Neural cell (in vitro differentiated cells): ENCODE measurements around the gene ARHGAP42. TPM values are rescaled to one million over a fixed set of nuclear protein-coding genes. Genes with fewer than 3 reads are reported as not detected.

Experiments
- H2AFZ ChIP-seq: fragments of 200-600, 300-800 bp; sonication (generic), shearing (Covaris generic); 2 replicates; pipeline ENCODE4 v1.6.0; 2014; ENCODE audit warnings: low read depth, mild to moderate bottlenecking, antibody characterized with exemption, low read length, moderate library complexity
- H3F3A ChIP-seq: fragments of 200-600 bp; shearing (Covaris generic); 2 replicates; pipeline ENCODE4 v1.6.1; 2016; ENCODE audit warnings: mild to moderate bottlenecking, moderate library complexity, mixed read lengths, antibody characterized with exemption, low read length; ENCODE audit not compliant: insufficient read depth, poor library complexity, severe bottlenecking
- H3K27ac ChIP-seq: fragments of 200-600, 300-800 bp; sonication (generic), shearing (Covaris generic); 2 replicates; pipeline ENCODE4 v1.5.1; 2014; ENCODE audit warnings: mild to moderate bottlenecking, low read length, moderate library complexity
- H3K27me3 ChIP-seq: fragments of 300-800, 200-600 bp; sonication (generic), shearing (Covaris generic); 2 replicates; pipeline ENCODE4 v1.6.0; 2014; ENCODE audit warnings: mild to moderate bottlenecking, low read depth, low read length, moderate library complexity; ENCODE audit not compliant: insufficient read depth
- H3K36me3 ChIP-seq: fragments of 300-800, 200-600 bp; sonication (generic), shearing (Covaris generic); 2 replicates; pipeline ENCODE4 v1.5.1; 2014; ENCODE audit warnings: mild to moderate bottlenecking, antibody characterized with exemption, low read length, moderate library complexity; ENCODE audit not compliant: insufficient read depth
- H3K4me2 ChIP-seq: fragments of 300-800, 200-600 bp; sonication (generic), shearing (Covaris generic); 2 replicates; pipeline ENCODE4 v1.6.0; 2014; ENCODE audit warnings: mild to moderate bottlenecking, low read length
- H3K4me3 ChIP-seq: fragments of 300-800, 200-600 bp; sonication (generic), shearing (Covaris generic); 2 replicates; pipeline ENCODE4 v1.5.1; 2014; ENCODE audit warnings: mild to moderate bottlenecking, low read length, moderate library complexity
- H3K79me2 ChIP-seq: fragments of 200-600 bp; shearing (Covaris generic); replicated peaks from 2 replicates; pipeline ENCODE4 v1.6.0; 2014; ENCODE audit warnings: mild to moderate bottlenecking, low read length, moderate library complexity; ENCODE audit not compliant: insufficient read depth
- H3K9ac ChIP-seq: fragments of 300-800, 200-600 bp; sonication (generic), shearing (Covaris generic); 2 replicates; pipeline ENCODE4 v1.6.1; 2016; ENCODE audit warnings: mild to moderate bottlenecking, low read length, mixed read lengths
- H3K9me2 ChIP-seq: fragments of 200-600 bp; shearing (Covaris generic); 2 replicates; pipeline ENCODE4 v1.6.1; 2016; ENCODE audit warnings: mild to moderate bottlenecking, low read length, mixed read lengths; ENCODE audit not compliant: insufficient read depth
- H3K9me3 ChIP-seq: fragments of 200-600, 300-800 bp; sonication (generic), shearing (Covaris generic); 2 replicates; pipeline ENCODE4 v1.6.1; 2016; ENCODE audit warnings: mild to moderate bottlenecking, mixed run types, low read length, moderate library complexity, mixed read lengths
- H4K20me1 ChIP-seq: fragments of 200-600 bp; shearing (Covaris generic); 2 replicates; pipeline ENCODE4 v1.6.1; 2016; ENCODE audit warnings: mild to moderate bottlenecking, mixed run types; ENCODE audit not compliant: insufficient read depth
- EP300 ChIP-seq: fragments of 450-650 bp; conservative IDR thresholded peaks from 2 replicates; pipeline ENCODE4 v1.6.1; 2014; ENCODE audit warnings: antibody characterized with exemption, mild to moderate bottlenecking, moderate library complexity; ENCODE audit not compliant: poor library complexity, severe bottlenecking
- EZH2 ChIP-seq: fragments of 200-600, 300-800 bp; shearing (Covaris generic), sonication (generic); IDR thresholded peaks from 2 replicates; pipeline ENCODE4 v1.6.1; 2014; ENCODE audit warnings: antibody characterized with exemption, low read length, borderline replicate concordance, mild to moderate bottlenecking; ENCODE audit not compliant: insufficient read depth, poor library complexity, severe bottlenecking
- MXI1 ChIP-seq: fragments of 450-650 bp; conservative IDR thresholded peaks from 2 replicates; pipeline ENCODE4 v1.6.1; 2014; ENCODE audit warnings: antibody characterized with exemption, mild to moderate bottlenecking; ENCODE audit not compliant: poor library complexity, severe bottlenecking
- POLR2AphosphoS5 ChIP-seq: IDR thresholded peaks from 2 replicates; pipeline ENCODE4 v1.6.1; 2012
- RAD21 ChIP-seq: fragments of 450-650 bp; conservative IDR thresholded peaks from 2 replicates; pipeline ENCODE4 v1.6.1; 2014; ENCODE audit warnings: antibody characterized with exemption, mild to moderate bottlenecking, moderate library complexity
- SMC3 ChIP-seq: fragments of 450-650 bp; conservative IDR thresholded peaks from 2 replicates; pipeline ENCODE4 v1.6.1; 2014; ENCODE audit warnings: antibody characterized with exemption, mild to moderate bottlenecking, moderate library complexity; ENCODE audit not compliant: poor library complexity
- TAF1 ChIP-seq: IDR thresholded peaks from 2 replicates; pipeline ENCODE4 v1.6.1; 2012; ENCODE audit warnings: low read depth
- polyA plus RNA-seq: library from polyadenylated mRNA; depleted of rRNA; stranded (reverse); fragments of >200 nt; gene quantifications from 2 replicates; pipeline ENCODE4 v1.2.3, GENCODE V29; 2014
- TF ChIP-seq, protein P1 (sequence below): fragments of 450-650 bp; IDR thresholded peaks from 2 replicates; pipeline ENCODE4 v1.5.1; 2014; ENCODE audit warnings: antibody characterized with exemption, mild to moderate bottlenecking, moderate library complexity; ENCODE audit not compliant: poor library complexity, severe bottlenecking
- TF ChIP-seq, protein P2 (sequence below): IDR thresholded peaks from 2 replicates; pipeline ENCODE4 v1.6.1; 2012; ENCODE audit warnings: borderline replicate concordance

The ARHGAP42 gene
- polyA plus RNA-seq, 1 donor from 2014 or later: 0.64 TPM

DNA sequence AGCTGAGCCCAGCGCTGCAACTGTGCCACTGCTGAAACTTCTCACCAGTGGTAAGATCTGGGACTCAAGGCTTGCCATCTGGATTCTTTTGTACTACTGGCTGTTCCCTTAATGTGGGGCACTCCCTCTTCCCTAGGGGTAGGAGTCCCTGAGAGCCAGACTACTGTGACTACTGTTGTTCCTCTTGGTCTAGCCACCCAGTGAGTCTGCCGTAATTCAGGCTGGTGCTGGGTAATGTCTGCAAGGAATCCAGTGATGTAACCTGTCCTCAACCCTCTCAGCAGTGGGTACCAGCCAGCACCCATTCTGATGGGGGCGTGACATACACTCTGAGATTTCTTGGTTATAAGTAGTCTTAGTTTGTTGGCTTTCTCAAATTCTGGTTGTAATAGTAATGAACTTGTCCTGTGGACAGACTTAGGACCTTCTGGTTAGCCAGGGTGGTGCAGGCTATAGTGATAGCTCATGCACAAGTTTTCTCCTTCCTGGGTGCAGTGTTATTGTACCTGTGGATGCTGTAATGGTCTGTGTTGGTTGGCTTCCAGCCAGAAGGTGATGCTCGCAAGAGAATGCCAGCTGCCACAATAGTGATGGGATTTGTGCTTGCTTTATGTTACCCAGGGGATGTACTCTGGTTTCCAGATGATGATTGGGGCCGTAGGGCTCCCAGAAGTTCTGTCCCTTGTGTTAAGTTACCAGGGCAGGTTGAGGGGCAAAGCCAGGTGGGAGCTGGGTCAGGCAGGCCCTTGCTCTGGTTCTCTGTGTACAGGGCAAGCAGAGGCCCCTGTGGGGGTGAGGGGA is 65.5 kb downstream of the ARHGAP42 start:
- H2AFZ ChIP-seq: no peak overlapping the region
- no peaks in the 10 kb centered on the region for H3K36me3 ChIP-seq
- H3K9ac ChIP-seq: no peak overlapping the region
- H3F3A ChIP-seq: no peaks in the 10 kb centered on the region
- no peaks in the 10 kb centered on the region for H3K79me2 ChIP-seq
- no peak for TF ChIP-seq POLR2AphosphoS5
- TF ChIP-seq EP300: no peak
- no peak for TF ChIP-seq SMC3
- TF ChIP-seq, protein P1, sequence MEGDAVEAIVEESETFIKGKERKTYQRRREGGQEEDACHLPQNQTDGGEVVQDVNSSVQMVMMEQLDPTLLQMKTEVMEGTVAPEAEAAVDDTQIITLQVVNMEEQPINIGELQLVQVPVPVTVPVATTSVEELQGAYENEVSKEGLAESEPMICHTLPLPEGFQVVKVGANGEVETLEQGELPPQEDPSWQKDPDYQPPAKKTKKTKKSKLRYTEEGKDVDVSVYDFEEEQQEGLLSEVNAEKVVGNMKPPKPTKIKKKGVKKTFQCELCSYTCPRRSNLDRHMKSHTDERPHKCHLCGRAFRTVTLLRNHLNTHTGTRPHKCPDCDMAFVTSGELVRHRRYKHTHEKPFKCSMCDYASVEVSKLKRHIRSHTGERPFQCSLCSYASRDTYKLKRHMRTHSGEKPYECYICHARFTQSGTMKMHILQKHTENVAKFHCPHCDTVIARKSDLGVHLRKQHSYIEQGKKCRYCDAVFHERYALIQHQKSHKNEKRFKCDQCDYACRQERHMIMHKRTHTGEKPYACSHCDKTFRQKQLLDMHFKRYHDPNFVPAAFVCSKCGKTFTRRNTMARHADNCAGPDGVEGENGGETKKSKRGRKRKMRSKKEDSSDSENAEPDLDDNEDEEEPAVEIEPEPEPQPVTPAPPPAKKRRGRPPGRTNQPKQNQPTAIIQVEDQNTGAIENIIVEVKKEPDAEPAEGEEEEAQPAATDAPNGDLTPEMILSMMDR: no peak
- no peak for TF ChIP-seq TAF1
- no peak for TF ChIP-seq RAD21
- no peak for TF ChIP-seq EZH2
- TF ChIP-seq, protein P2, sequence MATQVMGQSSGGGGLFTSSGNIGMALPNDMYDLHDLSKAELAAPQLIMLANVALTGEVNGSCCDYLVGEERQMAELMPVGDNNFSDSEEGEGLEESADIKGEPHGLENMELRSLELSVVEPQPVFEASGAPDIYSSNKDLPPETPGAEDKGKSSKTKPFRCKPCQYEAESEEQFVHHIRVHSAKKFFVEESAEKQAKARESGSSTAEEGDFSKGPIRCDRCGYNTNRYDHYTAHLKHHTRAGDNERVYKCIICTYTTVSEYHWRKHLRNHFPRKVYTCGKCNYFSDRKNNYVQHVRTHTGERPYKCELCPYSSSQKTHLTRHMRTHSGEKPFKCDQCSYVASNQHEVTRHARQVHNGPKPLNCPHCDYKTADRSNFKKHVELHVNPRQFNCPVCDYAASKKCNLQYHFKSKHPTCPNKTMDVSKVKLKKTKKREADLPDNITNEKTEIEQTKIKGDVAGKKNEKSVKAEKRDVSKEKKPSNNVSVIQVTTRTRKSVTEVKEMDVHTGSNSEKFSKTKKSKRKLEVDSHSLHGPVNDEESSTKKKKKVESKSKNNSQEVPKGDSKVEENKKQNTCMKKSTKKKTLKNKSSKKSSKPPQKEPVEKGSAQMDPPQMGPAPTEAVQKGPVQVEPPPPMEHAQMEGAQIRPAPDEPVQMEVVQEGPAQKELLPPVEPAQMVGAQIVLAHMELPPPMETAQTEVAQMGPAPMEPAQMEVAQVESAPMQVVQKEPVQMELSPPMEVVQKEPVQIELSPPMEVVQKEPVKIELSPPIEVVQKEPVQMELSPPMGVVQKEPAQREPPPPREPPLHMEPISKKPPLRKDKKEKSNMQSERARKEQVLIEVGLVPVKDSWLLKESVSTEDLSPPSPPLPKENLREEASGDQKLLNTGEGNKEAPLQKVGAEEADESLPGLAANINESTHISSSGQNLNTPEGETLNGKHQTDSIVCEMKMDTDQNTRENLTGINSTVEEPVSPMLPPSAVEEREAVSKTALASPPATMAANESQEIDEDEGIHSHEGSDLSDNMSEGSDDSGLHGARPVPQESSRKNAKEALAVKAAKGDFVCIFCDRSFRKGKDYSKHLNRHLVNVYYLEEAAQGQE: no peak
- no peak for TF ChIP-seq MXI1
- H3K4me2 ChIP-seq: no peak overlapping the region
- no peaks in the 10 kb centered on the region for H3K9me3 ChIP-seq
- H4K20me1 ChIP-seq: no peaks in the 10 kb centered on the region
- no peak overlapping the region for H3K27ac ChIP-seq
- H3K27me3 ChIP-seq: no peaks in the 10 kb centered on the region
- H3K4me3 ChIP-seq: no peak overlapping the region
- no peaks in the 10 kb centered on the region for H3K9me2 ChIP-seq

- Histone ChIP-seq H3K79me2 (no peaks in the 10 kb centered on the region), H3K4me2 (no peak overlapping the region), H3K27me3 (no peaks in the 10 kb centered on the region)
Measured at GRCh38 chr11:100753172-100753543, 66.1 kb downstream of the ARHGAP42 start.

More at GRCh38 chr11:100753172-100753543, 66.1 kb downstream of the ARHGAP42 start:
- H3K9ac ChIP-seq: no peak overlapping the region
- no peaks in the 10 kb centered on the region for H3F3A ChIP-seq
- TF ChIP-seq, protein P2: no peak
- H3K36me3 ChIP-seq: no peaks in the 10 kb centered on the region
- no peaks in the 10 kb centered on the region for H3K9me3 ChIP-seq
- H3K4me3 ChIP-seq: no peak overlapping the region
- H4K20me1 ChIP-seq: no peaks in the 10 kb centered on the region
- H3K27ac ChIP-seq: no peak overlapping the region
- H2AFZ ChIP-seq: no peak overlapping the region
- no peaks in the 10 kb centered on the region for H3K9me2 ChIP-seq
